ENCODE data around the gene NDUFA5. TPM values are rescaled to one million over a fixed set of nuclear protein-coding genes. Genes with fewer than 3 reads are reported as not detected.

The NDUFA5 gene
- total RNA-seq, 2 donors from 2014 or later: 53.3 to 65.8 TPM

- no peak overlapping the region for H3K4me3 ChIP-seq
- no peak for DNase-seq (ENCODE audit: low spot score)
- H3K9me3 ChIP-seq: no peaks in the 10 kb centered on the region
- H3K36me3 ChIP-seq: no peaks in the 10 kb centered on the region
- H3K27ac ChIP-seq: no peak overlapping the region
- no peaks in the 10 kb centered on the region for H3K27me3 ChIP-seq (replicated peaks; ENCODE audit: insufficient read depth)
- TF ChIP-seq POLR2AphosphoS5 (IDR thresholded peaks at IDR 0.05): no peak
- no peak for TF ChIP-seq CTCF (IDR thresholded peaks at IDR 0.05)
- no peak for TF ChIP-seq POLR2A (IDR thresholded peaks at IDR 0.05)
- intact Hi-C loops (cut with DNase I): no loop called here
- H3K4me1 ChIP-seq (replicated peaks): no peaks in the 10 kb centered on the region
- WGBS: 57% methylated on average over 2 of the region's 2 CpGs
These were observed 11.9 kb upstream of the NDUFA5 start for GRCh38 chr7:123569352-123570010.

DNA sequence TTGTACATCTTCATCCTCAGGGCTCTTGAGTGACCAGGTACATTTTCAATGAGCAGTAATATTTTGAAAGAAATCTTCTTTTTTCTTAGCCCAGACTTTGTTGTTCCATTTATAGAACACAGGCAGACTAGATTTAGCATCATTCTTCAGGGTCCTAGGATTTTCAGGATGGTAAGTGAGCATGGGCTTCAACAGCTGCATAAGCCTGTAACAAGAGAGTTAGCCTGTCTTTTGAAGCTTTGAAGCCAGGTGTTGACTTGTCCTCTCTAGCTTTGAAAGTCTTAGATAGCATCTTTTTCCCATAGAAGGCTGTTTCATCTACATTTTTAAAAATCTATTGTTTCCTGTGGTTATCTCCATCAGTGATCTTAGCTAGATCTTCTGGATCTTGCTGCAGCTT lies 4.5 kb upstream of the NDUFA5 start:
- no peak overlapping the region for H3K4me3 ChIP-seq
- no peaks in the 10 kb centered on the region for H3K4me1 ChIP-seq (replicated peaks)
- TF ChIP-seq POLR2AphosphoS5 (IDR thresholded peaks at IDR 0.05): no peak
- no peak for TF ChIP-seq CTCF (IDR thresholded peaks at IDR 0.05)
- TF ChIP-seq POLR2A (IDR thresholded peaks at IDR 0.05): no peak
- no peaks in the 10 kb centered on the region for H3K9me3 ChIP-seq
- no peak overlapping the region for H3K27ac ChIP-seq
- H3K36me3 ChIP-seq: no peaks in the 10 kb centered on the region
- no peaks in the 10 kb centered on the region for H3K27me3 ChIP-seq (replicated peaks; ENCODE audit: insufficient read depth)
- intact Hi-C loops (cut with DNase I): no loop called here
- no peak for DNase-seq (ENCODE audit: low spot score)

DNA sequence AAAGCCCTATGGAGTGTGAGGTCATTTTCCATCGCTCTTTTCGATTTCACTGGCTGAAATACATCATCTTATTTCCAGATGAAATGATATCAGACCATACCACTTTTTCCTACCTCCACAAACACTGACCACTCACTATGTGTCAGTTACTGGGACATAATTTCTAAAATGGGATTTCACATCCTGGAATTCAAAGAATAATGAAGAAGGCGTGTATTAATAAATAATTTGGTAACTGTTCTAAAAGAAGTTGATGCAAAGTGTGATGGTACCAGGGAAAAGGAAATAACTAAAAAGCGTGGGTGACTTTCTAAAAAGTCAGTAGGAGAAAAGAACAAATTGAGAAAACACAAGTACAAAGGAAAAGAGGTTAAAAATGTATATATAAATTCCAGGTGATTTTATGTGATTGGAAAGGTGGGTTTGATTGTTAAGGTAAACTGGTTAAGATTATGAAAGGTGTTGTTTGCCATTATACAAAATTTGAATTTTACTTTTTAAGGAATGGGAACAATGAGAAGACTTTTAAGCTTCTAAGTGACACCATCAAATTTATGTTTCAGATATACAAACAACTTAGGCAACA lies 764 bp upstream of the NDUFA5 start:
- Histone ChIP-seq H3K9me3 (no peaks in the 10 kb centered on the region), H3K27me3 (replicated peaks; ENCODE audit: insufficient read depth) (no peaks in the 10 kb centered on the region), H3K4me3 (peak overlapping the region; percentile 64 to 71), H3K36me3 (no peaks in the 10 kb centered on the region), H3K27ac (peak overlapping the region; percentile 81 to 82), H3K4me1 (replicated peaks) (peaks cover 2% of the 10 kb centered on the region)
- WGBS: 56% methylated on average over 4 of the region's 4 CpGs
- no peak for DNase-seq (ENCODE audit: low spot score)
- intact Hi-C loops (cut with DNase I): no loop called here
- no peak for TF ChIP-seq POLR2A (IDR thresholded peaks at IDR 0.05)
- no peak for TF ChIP-seq POLR2AphosphoS5 (IDR thresholded peaks at IDR 0.05)
- no peak for TF ChIP-seq CTCF (IDR thresholded peaks at IDR 0.05)

- TF ChIP-seq CTCF (IDR thresholded peaks at IDR 0.05) (no peak), POLR2AphosphoS5 (IDR thresholded peaks at IDR 0.05) (no peak), POLR2A (IDR thresholded peaks at IDR 0.05) (no peak)
- Histone ChIP-seq H3K9me3 (no peaks in the 10 kb centered on the region), H3K4me1 (replicated peaks) (peaks cover 2% of the 10 kb centered on the region), H3K4me3 (peak overlapping the region; percentile 64 to 71), H3K27ac (peak overlapping the region; percentile 81 to 82), H3K27me3 (replicated peaks; ENCODE audit: insufficient read depth) (no peaks in the 10 kb centered on the region), H3K36me3 (no peaks in the 10 kb centered on the region)
- no peak for DNase-seq (ENCODE audit: low spot score)
- 1% methylated on average over 12 of the region's 12 CpGs for WGBS
- intact Hi-C loops (cut with DNase I): no loop called here
These were observed 611 bp downstream of the NDUFA5 start for GRCh38 chr7:123557016-123557397.

- no peak for DNase-seq (ENCODE audit: low spot score)
- intact Hi-C loops (cut with DNase I): no loop called here
- Histone ChIP-seq H3K27me3 (replicated peaks; ENCODE audit: insufficient read depth) (no peaks in the 10 kb centered on the region), H3K4me3 (no peak overlapping the region), H3K4me1 (replicated peaks) (peaks cover 2% of the 10 kb centered on the region), H3K27ac (no peak overlapping the region), H3K36me3 (no peaks in the 10 kb centered on the region), H3K9me3 (no peaks in the 10 kb centered on the region)
- no peak for TF ChIP-seq CTCF (IDR thresholded peaks at IDR 0.05)
- no peak for TF ChIP-seq POLR2AphosphoS5 (IDR thresholded peaks at IDR 0.05)
- TF ChIP-seq POLR2A (IDR thresholded peaks at IDR 0.05): no peak
These were observed 2.1 kb downstream of the NDUFA5 start for GRCh38 chr7:123555484-123555883.

All from prostate gland (tissue), 2 donors.